ENCODE measurements around the gene ALG14. TPM values are rescaled to one million over a fixed set of nuclear protein-coding genes. Genes with fewer than 3 reads are reported as not detected.

The ALG14 gene
- total RNA-seq, 1 experiment from 2014 or later, result 5.7 TPM

DNA sequence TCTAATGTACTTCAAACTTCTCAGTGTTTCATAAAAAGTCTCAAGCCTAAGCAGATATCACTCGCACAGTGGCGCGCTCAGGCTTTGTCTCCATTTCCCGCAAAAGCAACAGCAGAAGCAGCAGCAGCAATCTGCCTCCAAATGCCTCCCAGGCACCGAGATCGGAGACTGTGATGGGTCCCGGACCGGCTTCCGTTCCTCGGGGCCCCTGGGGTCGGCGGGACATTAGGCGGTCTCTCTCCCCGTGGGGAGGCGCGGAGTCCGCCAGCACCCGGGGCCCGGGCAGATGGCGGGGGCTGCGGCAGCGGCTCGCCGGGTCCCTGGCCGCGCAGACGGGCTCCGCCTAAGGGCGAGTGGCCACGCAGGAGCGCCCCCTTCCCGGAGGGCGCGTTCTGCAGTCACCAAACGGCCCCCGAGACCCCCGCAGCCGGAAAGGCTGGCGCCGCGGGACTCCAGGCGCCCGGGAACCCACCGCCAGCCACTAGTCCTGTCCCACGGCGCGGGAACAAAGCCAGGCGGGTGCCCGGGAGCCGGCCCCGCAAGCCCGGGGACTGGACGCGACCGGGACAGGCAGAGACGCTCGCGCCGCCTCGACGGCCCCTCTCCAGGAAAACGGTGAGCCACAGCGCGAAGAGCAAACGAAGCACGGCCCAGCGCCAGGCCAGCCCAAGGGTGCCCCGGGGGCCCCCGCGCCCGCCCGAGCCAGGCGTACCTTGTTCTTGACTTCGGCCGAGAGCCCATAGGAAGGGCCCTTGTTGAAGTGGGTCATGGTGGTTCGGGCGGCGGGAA, 146.4 kb downstream of the ALG14 start (continued):
- TF ChIP-seq YY1 (IDR thresholded peaks at IDR 0.05; ENCODE audit: extremely low read depth, insufficient replicate concordance, low read depth, low read length) (no peak), FOSL1 (IDR thresholded peaks at IDR 0.05; ENCODE audit: low read depth) (0 out of 2 replicates have a peak, but pooled peaks have one; percentile 11), ZBTB33 (IDR thresholded peaks at IDR 0.05; ENCODE audit: extremely low read depth, insufficient replicate concordance, low read length) (no peak), SRF (IDR thresholded peaks at IDR 0.05; ENCODE audit: low read depth) (no peak)
- TF ChIP-seq, protein P1, sequence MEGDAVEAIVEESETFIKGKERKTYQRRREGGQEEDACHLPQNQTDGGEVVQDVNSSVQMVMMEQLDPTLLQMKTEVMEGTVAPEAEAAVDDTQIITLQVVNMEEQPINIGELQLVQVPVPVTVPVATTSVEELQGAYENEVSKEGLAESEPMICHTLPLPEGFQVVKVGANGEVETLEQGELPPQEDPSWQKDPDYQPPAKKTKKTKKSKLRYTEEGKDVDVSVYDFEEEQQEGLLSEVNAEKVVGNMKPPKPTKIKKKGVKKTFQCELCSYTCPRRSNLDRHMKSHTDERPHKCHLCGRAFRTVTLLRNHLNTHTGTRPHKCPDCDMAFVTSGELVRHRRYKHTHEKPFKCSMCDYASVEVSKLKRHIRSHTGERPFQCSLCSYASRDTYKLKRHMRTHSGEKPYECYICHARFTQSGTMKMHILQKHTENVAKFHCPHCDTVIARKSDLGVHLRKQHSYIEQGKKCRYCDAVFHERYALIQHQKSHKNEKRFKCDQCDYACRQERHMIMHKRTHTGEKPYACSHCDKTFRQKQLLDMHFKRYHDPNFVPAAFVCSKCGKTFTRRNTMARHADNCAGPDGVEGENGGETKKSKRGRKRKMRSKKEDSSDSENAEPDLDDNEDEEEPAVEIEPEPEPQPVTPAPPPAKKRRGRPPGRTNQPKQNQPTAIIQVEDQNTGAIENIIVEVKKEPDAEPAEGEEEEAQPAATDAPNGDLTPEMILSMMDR (IDR thresholded peaks at IDR 0.05 in 2 of 3, conservative IDR thresholded peaks at IDR 0.05 in 1 of 3; ENCODE audit: borderline replicate concordance in 1 of 3, insufficient read depth in 1 of 3, low read depth in 2 of 3, low read length in 2 of 3), result peak; percentile 28 to 40 (median 28); a peak in 4 of 6 replicates

GRCh38 chr1:94925561-94926125, 147.1 kb downstream of the ALG14 start:
- Histone ChIP-seq H3K27me3 (ENCODE audit: insufficient read depth, low read length) (no peaks in the 10 kb centered on the region), H3K9me3 (ENCODE audit: control insufficient read depth in 1 of 2, insufficient read depth in 1 of 2, low read depth in 1 of 2, low read length in 2 of 2) (no peaks in the 10 kb centered on the region), H3K4me1 (ENCODE audit: control insufficient read depth in 1 of 2, insufficient read depth in 2 of 2, low read length in 2 of 2) (peaks cover 11 to 41% of the 10 kb centered on the region in 2 experiments; a peak in 3 of 4 replicates), H3K27ac (ENCODE audit: low read depth, low read length) (peak overlapping the region; percentile 89), H3K4me3 (replicated peaks in 1 of 2; ENCODE audit: low read depth in 1 of 2, low read length in 2 of 2) (peak overlapping the region; percentile 69 to 86), H2AFZ (ENCODE audit: low read depth, low read length, poor library complexity, severe bottlenecking) (no peak overlapping the region), H3K4me2 (ENCODE audit: low read length) (peak overlapping the region; percentile 95), H4K20me1 (ENCODE audit: insufficient read depth) (peaks cover 12% of the 10 kb centered on the region; the same call in 1 of the 2 replicates), H3K9me2 (ENCODE audit: insufficient read depth) (no peaks in the 10 kb centered on the region), H3K36me3 (ENCODE audit: control insufficient read depth in 1 of 2, insufficient read depth in 2 of 2, low read length in 2 of 2) (0 out of 4 replicates have a peak, but pooled peaks cover 0 to 6% of the 10 kb centered on the region in 2 experiments), H3K79me2 (ENCODE audit: insufficient read depth, low read length) (peaks cover 60% of the 10 kb centered on the region), H3K9ac (ENCODE audit: low read length) (peak overlapping the region; percentile 85)
- peak; percentile 64 for ATAC-seq
- CTCF ChIA-PET, result no interaction called here
- intact Hi-C loops (cut with micrococcal nuclease), result loop anchor here (2.0 kb wide), 2 partner anchors 71 to 115 kb away; no protein-coding TSS in a partner anchor
- RAD21 ChIA-PET (ENCODE audit: low non-redundant PET in 1 of 2, low total read pairs in 2 of 2, uncharacterized antibody in 2 of 2, unreplicated experiment in 2 of 2), result no interaction called here
- TF ChIP-seq RAD21 (IDR thresholded peaks at IDR 0.05; ENCODE audit: low read depth) (0 out of 2 replicates have a peak, but pooled peaks have one; percentile 3), FOSL1 (IDR thresholded peaks at IDR 0.05; ENCODE audit: low read depth) (peak; percentile 26; the same call in 1 of the 2 replicates), MAX (IDR thresholded peaks at IDR 0.05) (peak; percentile 53; the same call in 1 of the 2 replicates), POLR2AphosphoS5 (IDR thresholded peaks at IDR 0.05; ENCODE audit: low read depth, low read length) (no peak), ZNF274 (IDR thresholded peaks at IDR 0.05; ENCODE audit: low read depth, low read length) (no peak), SIN3A (IDR thresholded peaks at IDR 0.05; ENCODE audit: low read depth) (peak; percentile 70), SP1 (IDR thresholded peaks at IDR 0.05; ENCODE audit: low read depth) (no peak), ZBTB33 (IDR thresholded peaks at IDR 0.05; ENCODE audit: extremely low read depth, insufficient replicate concordance, low read length) (no peak)
- TF ChIP-seq, protein P1 (IDR thresholded peaks at IDR 0.05 in 2 of 3, conservative IDR thresholded peaks at IDR 0.05 in 1 of 3; ENCODE audit: borderline replicate concordance in 1 of 3, insufficient read depth in 1 of 3, low read depth in 2 of 3, low read length in 2 of 3), result no peak
- DNase-seq (ENCODE audit: low read depth, low spot score), result peak; percentile 72
- no TSS peak for BruUV-seq (replicated peaks)
- POLR2A ChIA-PET, result interaction anchor here (1.1 kb wide), 1 partner anchor 11 kb away, joined by 3 read pairs; no protein-coding TSS in a partner anchor

Measured in HCT116 (cell line).